Heart right ventricle (tissue), 16 donors: ENCODE results near the gene NPTX2. TPM values are rescaled to one million over a fixed set of nuclear protein-coding genes. Genes with fewer than 3 reads are reported as not detected.

Source experiments
- ATAC-seq, 8 donors: fragments of 200-7000 bp; cut with Tn5 transposase; one replicate each; pipeline ENCODE4 v1.9.1; 2020; ENCODE audit warnings: mild to moderate bottlenecking in 8 of 8, moderate library complexity in 8 of 8, moderate number of reproducible peaks in 1 of 8
- DNase-seq, 2 donors: peaks; one replicate each; pipeline ENCODE4 v3.0.0-alpha.2; 2020
- H3K27ac ChIP-seq, 10 donors: fragments of 200-600 bp; sonication (generic) in 2 of 10; one replicate each; pipeline versions ENCODE4 v1.5.0 to v1.8.0; 2020 to 2022; ENCODE audit warnings: mild to moderate bottlenecking in 3 of 10
- H3K27me3 ChIP-seq, 7 donors: fragments of 200-600 bp; one replicate each; pipeline ENCODE4 v1.8.0; 2021 to 2022; ENCODE audit warnings: mild to moderate bottlenecking in 2 of 7
- H3K36me3 ChIP-seq, 9 donors: fragments of 200-600 bp; sonication (generic) in 1 of 9; one replicate each; pipeline versions ENCODE4 v1.5.0 to v1.8.0; 2020 to 2022; ENCODE audit warnings: mild to moderate bottlenecking in 2 of 9
- H3K4me1 ChIP-seq, 9 donors: fragments of 200-600 bp; sonication (generic) in 1 of 9; one replicate each; pipeline versions ENCODE4 v1.5.0 to v1.8.0; 2020 to 2022; ENCODE audit warnings: mild to moderate bottlenecking in 4 of 9
- H3K4me3 ChIP-seq, 10 donors: fragments of 200-600 bp; sonication (generic) in 2 of 10; one replicate each; pipeline versions ENCODE4 v1.5.0 to v1.8.0; 2020 to 2022; ENCODE audit warnings: mild to moderate bottlenecking in 7 of 10, moderate library complexity in 2 of 10
- H3K9me3 ChIP-seq, 11 donors: fragments of 200-600 bp in 10 of 11; sonication (generic) in 2 of 11; one replicate each; pipeline versions ENCODE4 v1.5.0 to v1.8.0; 2013 to 2022; ENCODE audit warnings: mild to moderate bottlenecking in 2 of 11, control low read depth in 1 of 11, moderate library complexity in 1 of 11
- WGBS, 2 donors: extraction: QIAGEN DNeasy Blood & Tissue Kit; methylation state at CpG; one replicate each; pipeline ENCODE4 v1.1.7; 2013; ENCODE audit warnings: inconsistent platforms in 1 of 2; 5-methylcytosine and 5-hydroxymethylcytosine counted together
- intact Hi-C, 10 donors: fragments of 100-400 bp; cut with DNase I; formaldehyde crosslinking; loops; one replicate each; pipeline versions ENCODE4 v1.11.1 to v1.14.2; 2022
- polyA plus RNA-seq, 2 donors: library from polyadenylated mRNA; stranded (reverse); fragments of 200-250 nt; gene quantifications; one replicate each; pipeline ENCODE4 v1.2.3, GENCODE V29; 2013
- total RNA-seq, 10 donors: library from RNA; stranded (reverse); fragmentation: NEBNext Ultra II Directional in 3 of 10; extraction: Animal tissue kit (Norgen Biotek cat#: 25700) in 3 of 10; gene quantifications; one replicate each; pipeline versions ENCODE4 v1.2.1 to v1.2.4, GENCODE V29; 2021 to 2023
- TF ChIP-seq, protein P1 (sequence below), 9 donors: fragments of 200-600 bp; sonication (generic) in 2 of 9; IDR thresholded peaks; one replicate each; pipeline versions ENCODE4 v1.5.0 to v1.8.0; 2021 to 2022; ENCODE audit warnings: antibody characterized with exemption in 9 of 9, mild to moderate bottlenecking in 5 of 9, moderate library complexity in 1 of 9
- donor health status: Arrhythmogenic right ventricular cardiomyopathy.
- donor health status: ischemic (EF 13 %, LVEDD 7.1; RV severe dilation, severe dysfunction).
- donor health status: healthy with polysubstance abuse.
- donor health status: DM: no; HTN: yes; CAD: no.
- donor health status: DM: no; HTN: no; CAD: no.
- donor health status: ischemic (EF 25% LVEDD 6.9; RV normal size, moderate dysfunction).
- donor health status: ischemic (EF 25% LVEDD 5.7; RV mildly dilated, moderate dysfunction).
- donor health status: healthy.
- donor health status: DM: yes; HTN: yes; CAD: no.
- donor health status: Ischemic cardiomyopathy.
- donor health status: ischemic (EF 35%, LVEDD 5.7; RV mildly dilated, moderate dysfunction).
- donor health status: nonischemic (EF 11% LVEDD 7.7; RV severe dilation, severe dysfunction).
- donor health status: DM: yes; HTN: yes; CAD: no.
- donor health status: PGD.
- donor health status: ischemic (EF 29% LVEDD 5.4; RV normal size, mild dysfunction).
- donor health status: nonischemic (EF 23%, LVEDD 6.1; RV moderate dilation, normal function).

The NPTX2 gene
- total and polyA plus RNA-seq, 12 donors, result 0.44 to 11.1 (median 1.7) TPM

DNA sequence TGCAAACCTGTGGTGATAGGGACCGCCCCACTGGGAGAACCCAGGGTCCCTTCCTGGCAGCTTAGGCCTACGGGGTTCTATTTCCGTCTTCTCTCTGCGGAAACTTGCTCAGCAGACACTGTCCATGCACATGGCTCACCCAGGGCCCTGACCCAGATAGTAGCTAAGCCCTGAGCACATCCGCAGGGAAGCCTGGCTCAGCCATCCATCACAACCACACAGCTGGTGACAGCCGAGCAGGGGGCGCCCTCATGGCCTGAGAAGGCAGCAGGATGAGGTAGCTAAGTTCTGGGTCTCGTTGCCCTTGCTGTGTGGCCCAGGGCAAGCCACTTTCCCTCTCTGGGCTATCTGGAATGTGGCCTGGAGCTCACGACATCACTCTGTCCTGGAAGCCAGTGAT, 23.3 kb downstream of the NPTX2 start:
- H3K27ac ChIP-seq, result no peak overlapping the region
- ATAC-seq, result no peak
- peaks cover 0 to 26% (median 8%) of the 10 kb centered on the region in 11 donors for H3K9me3 ChIP-seq

DNA sequence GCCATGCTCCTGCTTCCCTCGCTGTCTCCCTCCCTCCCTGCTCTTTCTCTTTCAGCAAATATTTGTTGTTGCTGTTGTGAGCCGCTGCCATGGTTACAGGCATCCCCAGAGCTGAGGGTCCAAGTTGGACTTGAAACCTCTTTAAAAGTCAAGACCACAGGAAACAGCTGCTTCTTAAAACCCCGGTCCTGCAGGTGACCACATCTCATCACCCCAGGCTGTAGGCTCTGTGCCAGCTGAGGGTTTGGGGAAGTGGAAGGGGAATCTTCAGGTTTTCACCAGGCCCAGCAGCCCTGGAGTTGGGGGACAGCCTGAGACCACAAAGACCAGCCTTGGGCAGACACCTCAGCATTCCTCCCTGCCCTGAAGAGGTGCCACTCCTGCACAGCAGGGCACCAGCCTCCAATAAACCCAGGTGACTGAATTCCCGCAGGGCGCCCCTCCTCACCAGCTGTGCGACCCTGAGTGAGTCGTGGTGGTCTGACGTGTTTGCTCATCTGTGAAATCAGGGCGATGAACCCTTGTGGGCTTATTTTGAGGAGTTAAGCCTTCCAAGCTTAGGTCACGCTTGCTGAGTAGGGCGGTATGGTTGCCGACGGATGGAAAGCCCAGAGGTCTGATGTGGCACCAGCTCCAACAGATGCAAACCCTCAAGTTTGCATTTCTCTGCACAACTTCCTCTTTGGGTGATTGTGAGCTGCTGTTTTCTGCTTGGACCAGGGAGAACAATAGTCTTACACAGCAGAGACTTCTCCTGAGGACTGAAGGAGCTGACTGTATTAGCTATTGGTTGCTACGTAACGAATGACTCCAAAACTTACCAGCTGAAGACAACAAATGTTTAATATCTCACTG, 24.8 kb downstream of the NPTX2 start:
- peak in 3 of 8 donors; percentile 26 to 68 (median 28) for ATAC-seq
- peaks cover 0 to 7% (median 0%) of the 10 kb centered on the region in 7 donors for H3K27me3 ChIP-seq
- DNase-seq, result no peak
- H3K36me3 ChIP-seq, result no peaks in the 10 kb centered on the region
- no peak overlapping the region for H3K27ac ChIP-seq
- H3K9me3 ChIP-seq, result peaks cover 0 to 26% (median 8%) of the 10 kb centered on the region in 11 donors
- WGBS, 2 donors, result 34 to 47% methylated on average over 15 of the region's 15 CpGs
- no peak overlapping the region for H3K4me3 ChIP-seq
- TF ChIP-seq, protein P1, sequence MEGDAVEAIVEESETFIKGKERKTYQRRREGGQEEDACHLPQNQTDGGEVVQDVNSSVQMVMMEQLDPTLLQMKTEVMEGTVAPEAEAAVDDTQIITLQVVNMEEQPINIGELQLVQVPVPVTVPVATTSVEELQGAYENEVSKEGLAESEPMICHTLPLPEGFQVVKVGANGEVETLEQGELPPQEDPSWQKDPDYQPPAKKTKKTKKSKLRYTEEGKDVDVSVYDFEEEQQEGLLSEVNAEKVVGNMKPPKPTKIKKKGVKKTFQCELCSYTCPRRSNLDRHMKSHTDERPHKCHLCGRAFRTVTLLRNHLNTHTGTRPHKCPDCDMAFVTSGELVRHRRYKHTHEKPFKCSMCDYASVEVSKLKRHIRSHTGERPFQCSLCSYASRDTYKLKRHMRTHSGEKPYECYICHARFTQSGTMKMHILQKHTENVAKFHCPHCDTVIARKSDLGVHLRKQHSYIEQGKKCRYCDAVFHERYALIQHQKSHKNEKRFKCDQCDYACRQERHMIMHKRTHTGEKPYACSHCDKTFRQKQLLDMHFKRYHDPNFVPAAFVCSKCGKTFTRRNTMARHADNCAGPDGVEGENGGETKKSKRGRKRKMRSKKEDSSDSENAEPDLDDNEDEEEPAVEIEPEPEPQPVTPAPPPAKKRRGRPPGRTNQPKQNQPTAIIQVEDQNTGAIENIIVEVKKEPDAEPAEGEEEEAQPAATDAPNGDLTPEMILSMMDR (IDR thresholded peaks at IDR 0.05), result no peak
- intact Hi-C loops, result no loop called here
- no peaks in the 10 kb centered on the region for H3K4me1 ChIP-seq

More for the DNA sequence above, 23.3 kb downstream of the NPTX2 start:
- 52 to 57% methylated on average over 9 of the region's 9 CpGs for WGBS, 2 donors
- intact Hi-C loops, result no loop called here
- no peak overlapping the region for H3K4me3 ChIP-seq
- peaks cover 0 to 7% (median 0%) of the 10 kb centered on the region in 7 donors for H3K27me3 ChIP-seq
- no peak for DNase-seq
- TF ChIP-seq, protein P1 (IDR thresholded peaks at IDR 0.05), result no peak
- H3K4me1 ChIP-seq, result no peaks in the 10 kb centered on the region
- no peaks in the 10 kb centered on the region for H3K36me3 ChIP-seq

DNA sequence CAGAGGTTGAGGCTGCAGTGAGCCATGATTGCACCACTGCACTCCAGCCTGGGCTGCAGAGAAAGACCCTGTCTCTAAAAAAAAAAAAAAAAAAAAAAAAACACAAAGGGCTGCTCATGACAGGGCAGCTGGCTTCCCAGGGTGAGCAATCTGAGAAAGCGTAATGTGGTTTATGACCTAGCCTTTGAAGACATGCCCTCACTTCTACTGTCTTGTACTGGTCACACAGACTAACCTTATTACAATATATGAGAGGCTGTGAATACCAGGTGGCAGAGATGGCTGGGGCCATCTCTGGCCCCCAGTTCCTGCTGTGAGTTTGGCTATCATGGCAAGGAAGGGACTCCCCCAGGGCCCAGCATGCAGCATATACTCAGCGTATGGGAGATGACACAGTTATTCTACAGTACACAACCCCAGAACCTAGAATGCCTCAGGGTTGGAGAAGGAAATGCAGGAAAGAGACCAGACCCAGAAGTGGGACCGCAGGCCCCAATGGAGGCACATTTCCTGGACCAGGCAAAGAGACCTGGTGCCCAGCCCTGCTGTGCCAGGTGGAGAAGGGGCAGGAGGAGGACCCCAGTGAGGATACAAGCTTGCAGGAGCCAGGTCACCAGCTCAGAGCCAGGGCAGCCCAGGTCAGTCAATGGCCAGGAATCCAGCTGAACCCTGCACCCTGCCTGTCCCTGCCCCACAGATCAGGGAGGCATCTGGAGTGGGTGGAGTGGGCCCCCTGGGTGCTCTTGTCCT, 26.3 kb downstream of the NPTX2 start:
- no peak for ATAC-seq

DNA sequence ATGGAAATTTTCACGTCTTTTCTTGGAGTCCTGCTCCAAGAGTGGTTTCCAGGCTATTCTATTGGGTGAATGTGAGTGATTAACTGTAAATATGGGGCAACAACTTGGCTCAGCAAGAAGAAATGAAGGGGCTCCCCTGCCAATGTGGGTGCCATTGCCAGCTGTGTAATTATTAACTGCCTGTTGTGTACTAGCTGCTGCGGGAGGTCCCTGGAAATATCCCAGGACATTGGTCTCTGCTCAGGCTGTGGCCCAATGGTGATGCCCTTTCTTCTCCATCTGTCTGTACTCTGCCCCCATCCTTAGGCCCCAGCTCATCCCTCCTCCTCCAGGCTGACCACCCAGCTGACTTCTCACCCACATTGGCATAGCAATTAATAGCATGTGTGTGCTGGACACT, 29.4 kb downstream of the NPTX2 start:
- Histone ChIP-seq H3K36me3 (no peaks in the 10 kb centered on the region), H3K27me3 (peaks cover 0 to 22% (median 0%) of the 10 kb centered on the region in 7 donors), H3K4me3 (no peak overlapping the region), H3K27ac (no peak overlapping the region), H3K9me3 (peaks cover 0 to 11% (median 0%) of the 10 kb centered on the region in 11 donors), H3K4me1 (no peaks in the 10 kb centered on the region)
- WGBS, 2 donors, result 85 to 95% methylated on average over 2 of the region's 2 CpGs
- TF ChIP-seq, protein P1 (IDR thresholded peaks at IDR 0.05), result no peak
- intact Hi-C loops, result no loop called here
- ATAC-seq (no peak), DNase-seq (no peak)

More for the DNA sequence above, 26.3 kb downstream of the NPTX2 start:
- 82 to 88% methylated on average over 3 of the region's 3 CpGs for WGBS, 2 donors
- intact Hi-C loops, result no loop called here
- no peaks in the 10 kb centered on the region for H3K4me1 ChIP-seq
- peaks cover 0 to 16% (median 8%) of the 10 kb centered on the region in 11 donors for H3K9me3 ChIP-seq
- H3K4me3 ChIP-seq, result no peak overlapping the region
- H3K27ac ChIP-seq, result no peak overlapping the region
- no peaks in the 10 kb centered on the region for H3K36me3 ChIP-seq
- TF ChIP-seq, protein P1 (IDR thresholded peaks at IDR 0.05), result no peak
- peaks cover 0 to 10% (median 0%) of the 10 kb centered on the region in 7 donors for H3K27me3 ChIP-seq
- DNase-seq, result no peak
